HS-5 (cell line): ENCODE measurements around the gene RDH14.

Experiments
- DNase-seq: peaks from one replicate; pipeline ENCODE4 v3.0.0-alpha.2; 2012; ENCODE audit warnings: low read depth

RDH14 gene

DNA sequence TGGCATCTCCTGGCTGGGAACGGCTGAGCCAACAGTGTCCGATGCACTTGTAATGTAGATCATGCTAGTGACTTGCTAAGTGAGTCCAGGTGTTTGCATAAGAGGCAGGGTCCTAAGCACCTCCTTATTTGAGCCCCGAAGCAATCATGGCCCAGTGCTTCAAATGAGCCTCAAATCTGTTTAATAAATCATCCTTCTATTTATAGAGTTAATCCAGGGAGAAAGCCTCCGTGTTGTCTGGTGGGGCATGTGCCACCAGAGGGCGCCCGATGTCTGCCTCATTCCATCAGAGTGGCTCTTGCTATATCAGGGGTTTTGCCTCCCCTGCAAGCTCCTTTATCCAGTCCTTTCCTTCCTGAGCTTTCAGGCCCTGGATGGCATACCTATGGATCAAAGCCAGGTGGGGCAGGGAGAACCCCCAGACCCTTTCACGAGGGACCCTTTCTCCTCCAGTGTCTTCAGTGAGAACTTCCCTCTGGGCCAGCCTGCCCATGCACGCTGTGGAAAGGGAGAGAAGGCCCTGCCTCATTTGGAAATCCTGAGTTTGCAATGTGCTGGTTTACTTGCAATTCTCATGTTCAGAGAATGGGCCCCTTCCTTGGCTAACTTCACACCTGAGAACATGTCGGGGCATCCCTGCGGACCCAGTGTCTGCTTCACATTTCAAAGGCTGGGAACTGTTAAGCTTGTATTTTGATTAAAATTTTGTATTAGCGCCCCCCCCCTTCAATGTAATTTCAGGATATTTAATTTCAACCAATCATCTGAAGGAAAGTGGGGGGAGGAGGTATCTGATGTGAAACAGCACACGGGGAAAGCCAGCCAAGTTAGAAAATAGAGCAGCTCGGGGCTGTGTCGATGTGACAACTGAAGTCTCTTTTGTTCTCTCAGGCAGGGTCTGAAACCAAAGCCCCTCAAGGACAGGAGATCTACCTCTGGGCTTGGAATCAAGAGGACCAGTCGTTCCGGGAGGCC, 39.7 kb downstream of the RDH14 start:
- DNase-seq: peak; percentile 42

DNA sequence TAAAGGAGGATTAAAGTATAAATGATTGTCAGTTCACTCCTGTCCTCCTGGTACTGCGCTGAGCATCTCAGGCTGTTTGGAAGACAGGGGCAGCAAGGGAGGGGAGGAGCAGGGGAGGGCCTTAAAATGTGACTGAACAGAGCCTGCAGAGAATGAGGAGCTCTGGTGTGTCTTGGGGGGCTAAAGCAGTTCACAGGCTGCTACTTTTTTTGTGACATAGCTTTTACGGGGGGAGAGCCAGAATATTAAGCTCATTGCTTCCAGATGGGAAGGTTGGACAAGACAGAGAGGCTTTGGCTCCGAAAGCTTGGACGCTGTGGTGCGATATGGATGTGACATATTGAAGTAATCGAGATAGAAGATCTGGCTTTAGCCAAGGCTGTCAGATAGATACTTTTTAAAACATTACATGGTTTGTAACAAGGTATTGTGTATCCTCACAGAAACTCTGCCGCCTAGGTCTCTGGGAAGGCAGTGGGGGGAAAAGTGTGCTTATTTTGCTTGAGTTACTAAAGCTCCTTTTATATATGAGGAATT, 40.5 kb downstream of the RDH14 start:
- DNase-seq: no peak

- DNase-seq: peak; percentile 47
Measured at GRCh38 chr2:18518116-18519111, 42.0 kb downstream of the RDH14 start.

- DNase-seq: no peak
Measured at GRCh38 chr2:18517386-18517785, 43.1 kb downstream of the RDH14 start.

- DNase-seq: no peak
Measured at GRCh38 chr2:18516112-18516511, 44.3 kb downstream of the RDH14 start.

GRCh38 chr2:18514526-18515461, 45.7 kb downstream of the RDH14 start:
- no peak for DNase-seq

DNA sequence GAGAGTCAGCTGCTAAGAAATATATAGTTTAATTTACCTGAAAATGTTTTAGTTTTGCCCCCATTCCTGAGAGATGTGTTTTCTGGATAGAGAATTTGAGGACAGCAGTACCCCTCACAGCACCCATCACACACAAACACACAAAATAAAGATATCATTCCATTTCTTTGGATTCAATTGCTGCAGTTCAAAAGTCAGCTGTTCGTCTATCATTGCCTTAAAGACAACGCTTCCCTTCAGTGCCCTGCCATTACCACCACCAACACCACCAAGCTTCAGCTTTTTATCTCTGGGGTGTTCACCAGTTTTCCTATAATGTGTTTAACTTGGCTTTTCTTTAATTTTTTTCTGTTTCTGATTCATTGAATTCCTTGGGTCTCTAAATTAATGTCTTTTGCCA, 49.7 kb downstream of the RDH14 start:
- DNase-seq: no peak

GRCh38 chr2:18506883-18507509, 53.5 kb downstream of the RDH14 start:
- no peak for DNase-seq

DNA sequence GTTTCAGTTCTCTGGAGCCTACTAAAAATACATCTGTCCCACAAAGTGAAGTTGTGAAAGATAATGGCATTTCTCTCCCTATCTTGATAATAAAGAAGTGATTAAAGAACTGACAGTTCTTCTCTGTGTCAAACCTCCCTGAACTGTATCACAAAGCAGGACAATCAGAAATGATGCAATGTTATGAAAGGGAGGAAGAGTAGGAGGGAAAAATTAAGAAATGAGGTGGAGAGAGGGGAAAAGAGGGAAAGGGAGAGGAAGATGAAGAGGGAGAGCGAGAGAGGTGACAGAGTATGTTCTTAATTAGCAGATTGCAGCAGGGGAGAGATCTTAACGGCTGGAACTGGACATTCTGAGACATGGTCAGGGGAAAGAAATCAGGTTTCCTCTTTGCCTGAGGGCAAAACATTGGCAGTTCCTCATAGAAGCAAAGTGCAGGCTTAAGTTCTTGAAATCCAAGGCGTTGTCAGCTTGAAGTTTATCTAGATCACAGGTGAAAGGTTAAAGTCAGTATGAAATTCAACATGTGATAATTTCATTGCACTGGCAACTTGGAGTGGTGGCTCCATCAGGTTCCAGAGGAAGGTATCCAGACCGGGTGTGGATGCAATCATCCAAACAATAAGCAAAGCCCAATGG, 54.6 kb downstream of the RDH14 start:
- DNase-seq: no peak
